ENCODE results near the gene SPOCK1.

The SPOCK1 gene

GRCh38 chr5:137148159-137148558 lies 351.0 kb downstream of the SPOCK1 start:
- no peak for DNase-seq (ENCODE audit: low spot score)

- DNase-seq (ENCODE audit: low spot score): no peak
Measured at GRCh38 chr5:137147346-137147745, 351.8 kb downstream of the SPOCK1 start.

DNA sequence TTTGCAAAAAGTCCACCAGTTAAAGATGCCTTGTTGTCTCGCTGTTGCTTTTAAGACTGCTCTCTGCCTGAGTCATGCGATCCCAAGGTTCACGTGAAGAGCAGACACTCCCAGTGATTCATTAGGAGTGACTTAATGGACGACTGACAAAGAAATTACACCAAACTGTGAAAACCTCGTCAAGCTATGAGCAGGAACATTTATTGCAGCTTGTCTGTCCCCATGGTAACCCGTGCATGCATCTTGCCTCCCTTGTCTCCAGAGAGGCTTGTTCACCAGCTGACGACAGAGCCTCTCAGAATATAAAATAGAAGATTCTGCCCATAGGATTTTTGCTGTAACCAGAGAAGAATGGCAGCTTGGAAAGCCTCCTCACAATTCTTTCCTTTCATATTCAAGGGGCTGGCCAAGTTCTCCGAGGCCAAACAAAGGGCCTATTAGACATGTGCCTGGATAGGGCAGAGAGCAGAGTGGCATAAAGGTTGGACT lies 352.7 kb downstream of the SPOCK1 start:
- no peak for DNase-seq (ENCODE audit: low spot score)

- no peak for DNase-seq (ENCODE audit: low spot score)
Measured at GRCh38 chr5:137145721-137146120, 353.4 kb downstream of the SPOCK1 start.

- DNase-seq (ENCODE audit: low spot score): no peak
Measured at GRCh38 chr5:137144656-137145055, 354.5 kb downstream of the SPOCK1 start.

DNA sequence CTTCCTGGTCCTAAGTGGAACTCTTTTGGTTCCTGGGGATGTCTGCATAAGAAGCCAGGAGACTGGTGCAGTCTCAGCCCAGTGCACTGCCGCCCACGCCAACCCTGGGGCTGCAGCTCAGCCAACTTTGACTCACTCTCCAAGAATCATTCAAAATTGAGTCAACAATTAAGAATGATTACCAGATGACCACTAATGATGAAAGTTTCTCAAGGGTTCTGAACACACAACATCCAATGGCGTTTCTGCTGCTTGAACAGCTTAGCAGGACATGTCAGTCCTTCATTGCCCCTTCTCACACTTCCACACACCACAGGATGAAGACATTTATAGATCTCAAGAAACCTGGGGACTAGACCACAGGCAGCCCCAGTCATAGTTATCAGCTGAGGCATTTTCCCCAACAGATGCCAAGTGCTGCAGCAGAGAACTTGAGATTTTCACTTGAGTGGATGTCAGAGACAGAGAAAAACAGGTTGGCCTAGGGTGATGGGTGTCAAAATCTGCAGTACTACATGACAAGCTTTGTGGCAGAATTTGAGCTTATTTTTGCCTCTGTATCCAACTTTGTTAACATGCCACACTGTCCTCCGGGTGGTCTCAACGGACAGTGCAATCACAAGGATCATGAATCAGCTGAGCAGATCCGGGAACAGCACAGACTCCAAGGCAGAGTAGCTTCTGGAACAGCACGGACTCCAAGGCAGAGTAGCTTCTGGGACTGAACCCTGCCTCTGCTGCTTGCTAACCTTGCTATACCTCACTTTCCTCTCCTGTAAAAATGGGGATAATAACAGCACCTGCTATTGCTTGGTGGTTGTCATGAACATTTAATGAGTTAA lies 356.1 kb downstream of the SPOCK1 start:
- DNase-seq (ENCODE audit: low spot score): no peak

DNA sequence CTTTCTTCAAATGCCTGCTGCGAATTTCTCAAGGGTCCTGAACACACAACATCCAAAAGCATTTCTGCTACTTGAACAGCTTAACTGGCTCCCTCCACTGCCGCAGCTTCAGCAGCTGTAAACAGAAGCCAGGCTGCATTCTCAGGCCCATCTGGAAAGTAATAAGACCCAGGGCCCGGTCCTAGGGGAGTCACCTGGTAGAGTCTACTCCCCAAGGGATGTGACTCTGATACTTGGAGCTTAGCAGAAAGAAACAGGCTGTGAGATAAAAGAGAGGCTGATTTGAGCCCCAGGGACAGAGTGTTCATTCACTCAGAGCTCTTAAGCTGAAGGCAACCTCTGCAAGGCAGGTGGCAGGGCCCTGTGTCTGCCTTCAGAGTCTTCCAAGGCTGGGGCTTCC lies 356.8 kb downstream of the SPOCK1 start:
- DNase-seq (ENCODE audit: low spot score): no peak

- no peak for DNase-seq (ENCODE audit: low spot score)
Measured at GRCh38 chr5:137141779-137142178, 357.3 kb downstream of the SPOCK1 start.

GRCh38 chr5:137136991-137137632 lies 362.0 kb downstream of the SPOCK1 start:
- DNase-seq (ENCODE audit: low spot score): no peak

GRCh38 chr5:137134920-137135532 lies 364.1 kb downstream of the SPOCK1 start:
- DNase-seq (ENCODE audit: low spot score): no peak

DNA sequence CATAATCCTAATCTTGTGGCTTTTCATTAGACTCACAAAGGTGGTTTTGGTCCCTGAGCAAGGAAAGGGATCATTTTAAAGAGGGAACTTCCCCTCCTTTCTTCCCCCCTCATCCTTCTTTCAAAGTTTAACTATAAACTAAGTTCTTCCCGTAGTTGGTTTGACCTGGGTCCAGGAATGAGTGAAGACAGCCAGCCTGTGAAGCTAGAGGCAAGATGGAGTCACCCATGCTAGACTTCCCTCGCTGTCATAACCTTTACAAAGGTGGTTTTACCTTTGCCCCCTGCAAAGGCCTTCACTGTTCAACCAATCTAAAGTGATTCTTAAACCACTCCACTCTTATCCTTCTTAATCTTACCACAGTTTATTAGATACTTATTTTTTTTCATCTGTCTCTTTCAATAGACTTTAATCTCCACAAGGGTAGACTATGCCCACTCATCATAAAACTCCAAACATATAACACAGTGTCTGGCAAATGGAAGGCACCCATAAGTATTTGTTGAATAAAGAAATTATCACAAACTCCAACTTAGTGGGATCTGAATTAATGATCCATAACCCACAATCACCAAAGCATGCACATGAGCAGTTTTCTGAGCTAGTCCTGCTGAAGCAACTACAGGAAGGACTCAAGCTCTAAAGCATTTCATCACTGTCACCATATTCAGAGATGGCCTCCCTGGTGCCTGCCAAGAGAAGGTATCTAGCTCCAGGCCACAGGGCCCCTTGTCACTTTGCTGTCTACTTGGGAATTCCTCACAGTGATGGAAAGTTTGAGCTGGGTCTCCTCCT lies 369.0 kb downstream of the SPOCK1 start:
- DNase-seq (ENCODE audit: low spot score): no peak

GRCh38 chr5:137128012-137128411 lies 371.1 kb downstream of the SPOCK1 start:
- DNase-seq (ENCODE audit: low spot score): no peak

GRCh38 chr5:137126829-137127228 lies 372.3 kb downstream of the SPOCK1 start:
- DNase-seq (ENCODE audit: low spot score): no peak

DNA sequence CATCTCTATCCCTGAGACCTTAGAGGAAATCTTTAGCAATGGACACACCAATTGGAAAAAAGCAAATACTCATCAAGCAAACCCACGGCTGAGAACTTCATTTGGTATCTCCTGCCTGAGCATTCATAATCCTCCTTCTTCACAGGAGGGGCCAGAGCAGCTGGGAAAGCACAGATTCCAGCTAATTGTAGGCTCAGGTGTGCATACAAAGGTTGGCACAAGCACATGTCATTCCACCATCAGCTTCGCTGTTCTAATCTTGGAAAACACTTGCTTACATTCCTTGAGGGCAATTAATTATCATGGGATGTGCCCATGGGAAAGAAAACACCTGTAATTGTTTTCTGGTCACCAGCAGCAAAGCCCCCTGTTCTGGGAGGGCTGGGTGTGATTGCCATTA lies 376.6 kb downstream of the SPOCK1 start:
- no peak for DNase-seq (ENCODE audit: low spot score)

DNA sequence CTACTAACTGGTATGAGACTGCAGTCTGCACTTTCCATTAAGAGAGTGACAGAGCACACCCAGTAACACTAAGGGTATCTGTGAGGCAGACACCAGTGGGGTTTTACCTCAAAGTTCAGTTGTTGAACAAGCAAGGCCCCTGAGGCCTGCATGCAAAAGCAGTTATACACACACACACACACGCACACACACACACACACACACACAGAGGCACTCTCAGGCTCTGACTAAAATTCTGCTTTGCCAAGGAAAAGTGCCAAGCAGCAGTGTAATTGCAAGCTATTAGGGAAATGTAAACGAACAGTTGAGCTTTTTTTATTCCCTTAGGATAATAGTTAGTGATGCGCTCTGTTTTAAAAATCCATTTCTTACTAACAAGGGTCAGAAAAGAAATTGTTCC lies 377.1 kb downstream of the SPOCK1 start:
- no peak for DNase-seq (ENCODE audit: low spot score)

DNA sequence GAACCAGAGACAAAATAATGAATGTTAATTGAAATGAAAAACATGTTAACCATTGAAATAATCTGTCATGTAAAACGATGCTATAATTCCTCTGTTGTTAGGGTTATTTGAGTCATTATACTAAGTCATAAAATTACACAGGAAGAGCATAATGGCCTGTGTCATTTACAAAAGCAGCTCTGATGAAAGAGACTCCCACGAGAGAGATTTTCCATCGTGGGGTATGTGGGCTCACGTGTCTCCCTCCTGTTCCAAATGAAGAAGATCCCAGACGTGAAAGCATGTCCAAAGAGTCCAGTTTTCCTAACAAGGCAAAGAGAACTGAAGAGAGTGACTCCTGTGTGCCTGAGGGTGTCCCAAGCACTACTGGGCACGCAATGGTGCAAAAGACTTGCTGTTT lies 379.8 kb downstream of the SPOCK1 start:
- DNase-seq (ENCODE audit: low spot score): no peak

DNA sequence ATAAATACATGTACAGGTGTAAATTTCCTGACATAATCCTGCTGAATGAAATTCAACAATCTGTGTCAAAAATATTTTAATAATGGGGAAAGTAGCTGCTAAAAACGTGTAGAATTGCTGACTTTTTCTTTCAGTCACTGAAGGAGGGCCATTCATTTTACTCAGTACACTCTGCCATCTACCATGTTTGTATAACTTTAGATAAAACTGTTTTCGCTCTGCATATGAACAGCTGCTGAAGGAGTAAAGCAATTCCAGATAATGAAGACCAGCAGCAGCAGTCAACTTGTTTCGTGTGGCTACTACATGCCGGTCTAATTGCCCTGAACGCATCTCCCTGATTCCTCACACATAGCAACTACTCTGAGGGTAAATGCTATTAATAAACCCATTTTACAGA lies 380.5 kb downstream of the SPOCK1 start:
- DNase-seq (ENCODE audit: low spot score): no peak

GRCh38 chr5:137115152-137115551 lies 384.0 kb downstream of the SPOCK1 start:
- DNase-seq (ENCODE audit: low spot score): no peak

DNA sequence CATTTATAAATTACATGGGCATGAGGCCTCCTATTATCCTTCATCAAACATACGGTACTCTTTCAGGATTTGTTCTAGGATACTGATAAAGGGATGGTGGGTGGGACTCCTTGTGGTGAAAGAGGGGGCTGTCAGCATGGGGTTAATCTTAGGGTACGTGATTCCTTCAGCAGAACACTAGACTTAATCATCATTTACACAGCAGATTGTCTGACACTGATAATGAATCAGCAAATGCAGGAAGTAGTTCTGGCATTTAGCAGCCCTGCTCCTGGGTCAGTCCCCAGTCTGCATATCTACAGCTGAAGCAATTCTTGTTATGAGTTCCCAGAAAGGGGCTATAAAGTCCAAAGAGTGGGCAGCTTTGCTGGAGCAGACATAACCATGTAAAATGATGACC lies 384.6 kb downstream of the SPOCK1 start:
- DNase-seq (ENCODE audit: low spot score): no peak

DNA sequence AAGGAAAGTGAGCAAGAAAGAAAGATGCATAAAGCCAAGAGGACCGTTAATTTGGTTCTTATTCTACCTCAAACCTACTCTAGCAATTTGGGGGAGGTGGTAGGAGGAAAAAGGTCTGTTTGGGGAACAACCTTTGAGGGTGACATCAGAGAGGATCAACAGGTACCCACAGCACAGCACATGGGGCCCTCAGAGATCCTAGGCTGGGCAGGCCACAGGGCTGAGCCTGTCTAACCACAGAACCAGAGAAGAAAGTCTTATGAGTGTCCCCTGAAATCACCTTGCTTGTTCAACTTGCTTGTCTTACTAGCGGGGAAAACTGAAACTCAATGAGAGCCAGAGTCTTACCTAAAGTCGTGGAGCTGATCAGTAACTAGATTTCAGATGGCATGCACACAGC lies 385.2 kb downstream of the SPOCK1 start:
- DNase-seq (ENCODE audit: low spot score): no peak

DNA sequence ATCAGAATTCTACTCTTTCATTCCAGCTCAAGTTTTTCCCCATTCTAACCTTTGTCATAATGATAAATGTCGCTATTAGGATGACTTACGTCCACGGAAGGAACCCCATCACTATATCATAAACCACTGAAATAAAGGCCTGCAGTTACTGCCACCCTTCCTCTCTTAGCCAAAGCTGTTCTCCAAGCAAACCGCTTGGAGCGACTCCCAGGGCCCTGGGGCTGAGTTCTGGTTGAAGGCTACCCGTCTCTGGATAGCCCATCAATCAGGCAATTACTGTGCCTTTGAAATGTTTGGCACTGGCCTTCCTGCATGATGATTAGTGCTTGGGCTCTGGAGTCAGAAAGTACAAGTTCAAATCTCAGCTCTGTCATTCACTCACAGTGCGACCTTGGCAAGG lies 386.0 kb downstream of the SPOCK1 start:
- DNase-seq (ENCODE audit: low spot score): no peak

GRCh38 chr5:137105351-137106035 lies 393.6 kb downstream of the SPOCK1 start:
- DNase-seq (ENCODE audit: low spot score): no peak
